CD4-positive, alpha-beta T cell treated with Interleukin-1 beta for 1 hour (primary cell): ENCODE results near the gene DDRGK1.
"Not testable (repeated sequence)": the region's sequence is repeated elsewhere in the genome, so short reads cannot be mapped to it uniquely, and the experiment has no call there.

Experiments
- DNase-seq, 2 donors: peaks; one replicate each; pipeline ENCODE4 v3.0.0-alpha.2; 2020 to 2022

DDRGK1 gene

DNA sequence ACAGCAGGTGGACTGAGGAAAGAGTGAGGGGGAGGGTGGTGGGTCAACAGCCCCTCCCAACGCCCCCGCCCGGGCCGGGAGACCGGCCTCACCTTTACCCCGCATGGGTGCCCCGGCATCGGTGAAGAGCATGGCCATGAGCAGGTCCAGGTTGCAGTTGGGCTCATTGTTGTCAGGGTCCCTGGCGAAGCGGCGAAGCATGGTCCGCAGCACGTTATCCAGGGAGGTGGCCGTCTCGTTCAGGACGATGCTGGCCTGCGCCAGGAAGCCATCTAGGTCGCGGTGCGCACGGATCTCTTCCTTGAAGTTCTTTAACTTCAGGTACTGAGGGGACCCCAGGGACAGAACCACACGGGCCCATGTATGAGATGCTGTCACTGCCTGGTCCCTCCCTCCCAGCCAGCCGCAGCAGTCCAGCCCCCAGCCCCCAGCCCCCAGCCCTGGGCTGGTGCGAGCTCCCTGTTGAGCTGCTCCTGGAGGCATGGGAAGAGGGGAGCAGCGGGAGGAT lies 29.6 kb upstream of the DDRGK1 start:
- DNase-seq = no peak

DNA sequence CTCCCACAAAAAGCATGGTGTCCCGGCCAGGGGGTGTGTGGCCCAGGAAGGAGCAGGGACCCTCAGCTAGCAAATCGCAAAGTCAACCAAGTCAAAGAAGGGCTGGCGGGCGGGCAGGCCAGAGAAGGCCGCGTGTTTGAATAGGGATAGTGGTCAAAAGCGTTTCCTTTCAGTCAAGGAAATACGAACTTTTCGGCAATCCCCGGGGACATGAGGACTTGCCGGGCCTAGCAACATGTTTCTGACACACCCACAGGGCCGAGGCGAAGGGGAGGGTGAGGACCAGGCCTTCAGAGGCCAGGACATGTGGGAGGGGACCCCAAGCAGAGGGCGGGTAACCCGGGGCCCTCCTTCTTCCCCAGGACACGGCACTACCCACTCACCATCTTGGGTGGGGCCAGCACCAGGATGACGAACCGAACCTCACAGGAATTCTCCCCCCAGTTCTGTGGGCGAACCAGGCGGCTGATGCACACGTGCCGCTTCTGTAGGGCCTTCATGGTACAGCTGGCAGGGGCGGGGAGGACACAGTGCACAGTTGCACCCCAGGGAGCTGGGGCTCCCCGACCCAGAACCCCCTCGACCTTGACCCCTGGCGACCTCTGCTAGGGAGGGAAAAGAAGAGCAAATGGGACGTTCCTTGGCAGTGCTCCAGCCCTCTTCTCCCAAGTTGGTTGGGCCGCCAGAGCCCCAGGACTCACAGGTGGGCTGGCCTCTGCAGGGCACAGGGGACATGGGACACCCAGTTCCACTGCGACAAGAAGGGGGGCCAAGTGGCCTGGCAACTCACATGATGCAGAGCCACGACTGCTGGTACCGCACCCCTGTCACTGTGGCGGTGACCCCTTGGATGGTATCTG lies 28.9 kb upstream of the DDRGK1 start:
- no peak for DNase-seq

DNA sequence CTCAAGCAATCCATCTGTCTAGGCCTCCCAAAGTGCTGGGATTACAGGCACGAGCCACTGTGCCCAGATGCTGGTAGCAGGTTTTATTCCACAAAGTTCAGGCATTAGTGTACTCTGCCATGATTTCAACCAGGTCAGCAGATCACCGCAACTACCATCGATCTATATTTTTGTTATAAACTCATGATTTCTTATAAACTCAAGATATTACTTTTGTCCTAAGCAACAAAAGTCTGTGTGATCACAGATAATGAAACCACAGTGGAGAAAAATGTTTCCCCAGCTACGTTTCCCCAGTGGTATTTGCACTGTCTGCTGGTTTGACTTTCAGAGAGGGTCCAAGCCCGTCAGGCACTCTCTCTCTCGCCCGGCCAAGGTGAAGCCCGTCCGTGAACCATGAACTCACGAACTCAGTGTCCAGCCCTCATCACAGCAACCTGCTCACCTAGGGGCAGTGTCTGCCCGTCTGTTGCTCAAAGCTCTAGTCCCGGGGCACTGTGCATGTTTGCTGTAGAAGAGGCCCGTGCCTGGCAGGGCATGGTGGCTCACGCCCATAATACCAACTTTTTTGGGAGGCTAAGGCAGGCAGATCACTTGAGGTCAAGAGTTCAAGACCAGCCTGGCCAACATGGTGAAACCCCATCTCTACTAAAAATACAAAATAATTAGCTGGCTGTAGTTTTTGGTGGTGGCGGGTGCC lies 27.6 kb upstream of the DDRGK1 start:
- DNase-seq = no peak

DNA sequence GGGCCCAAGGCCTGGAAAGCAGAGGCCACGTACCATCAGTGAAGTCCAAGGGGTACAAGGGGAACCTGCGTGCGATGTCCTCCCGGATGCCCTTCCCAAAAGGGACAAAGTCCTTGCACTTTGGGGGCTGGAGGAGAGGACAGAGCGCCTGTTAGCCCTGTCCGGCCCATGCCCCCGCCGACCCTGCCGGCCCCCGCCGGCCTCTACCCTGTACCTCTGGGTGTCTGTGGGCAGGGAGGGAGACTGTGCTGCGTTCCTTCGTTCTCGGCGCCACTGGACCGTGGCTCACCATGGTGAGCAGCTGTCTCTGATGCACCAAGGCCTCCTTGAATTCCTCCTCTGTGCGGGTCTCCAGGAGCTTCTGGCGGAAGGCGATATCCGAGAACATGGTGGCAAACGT lies 26.6 kb upstream of the DDRGK1 start:
- DNase-seq = no peak

DNA sequence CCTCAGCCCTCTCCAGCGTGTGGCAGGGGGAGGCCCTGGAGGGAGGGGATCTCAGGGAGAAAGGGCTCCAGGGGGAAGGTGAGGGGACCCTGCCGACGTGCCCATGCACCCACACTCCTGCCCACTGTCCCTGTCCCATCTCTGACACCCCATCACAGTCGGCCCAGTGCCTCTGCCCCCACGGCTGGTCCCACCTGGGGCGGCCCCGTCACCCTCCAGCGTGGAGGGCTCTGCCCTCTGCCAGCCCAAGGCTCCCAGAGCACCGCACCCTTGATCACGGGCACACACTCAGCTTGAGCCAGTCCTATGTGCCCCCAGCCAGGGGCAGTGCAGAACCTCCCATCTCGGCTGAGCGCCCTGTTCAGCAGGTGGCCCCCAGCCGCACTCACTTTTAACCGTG lies 25.3 kb upstream of the DDRGK1 start:
- DNase-seq = no peak

DNA sequence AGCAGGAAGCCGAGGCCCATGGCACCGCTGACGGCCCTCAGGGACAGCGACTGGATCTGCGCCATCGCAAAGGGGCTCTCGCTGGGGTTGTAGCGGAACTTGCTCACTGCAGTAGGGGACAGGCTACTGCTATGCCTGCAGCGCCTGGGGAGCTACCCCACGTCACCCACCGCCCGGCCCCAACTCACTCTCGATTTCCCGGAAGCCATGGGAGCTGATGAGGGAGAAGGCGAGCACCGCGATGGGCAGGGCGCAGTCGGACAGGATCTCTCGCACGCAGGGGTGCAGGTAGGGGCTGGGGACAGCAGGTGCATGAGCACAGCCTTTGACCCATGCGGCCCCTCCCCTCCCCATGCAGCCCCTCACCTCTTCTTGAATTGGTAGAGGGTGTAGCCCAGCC lies 24.7 kb upstream of the DDRGK1 start:
- no peak for DNase-seq

DNA sequence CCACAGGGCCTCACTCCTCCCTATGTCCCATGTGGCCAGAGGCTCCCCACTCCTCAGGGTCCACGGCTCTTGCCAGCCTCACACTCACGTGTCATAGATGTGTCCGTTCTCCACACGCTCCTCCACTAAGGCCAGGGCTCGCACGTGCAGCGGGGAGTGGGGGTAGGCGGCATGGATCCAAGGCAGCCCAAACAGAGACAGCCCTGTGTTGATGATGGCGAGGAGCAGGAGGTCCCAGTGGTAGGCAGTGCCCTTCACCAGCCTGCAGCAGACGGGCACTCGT lies 24.2 kb upstream of the DDRGK1 start:
- no peak for DNase-seq

DNA sequence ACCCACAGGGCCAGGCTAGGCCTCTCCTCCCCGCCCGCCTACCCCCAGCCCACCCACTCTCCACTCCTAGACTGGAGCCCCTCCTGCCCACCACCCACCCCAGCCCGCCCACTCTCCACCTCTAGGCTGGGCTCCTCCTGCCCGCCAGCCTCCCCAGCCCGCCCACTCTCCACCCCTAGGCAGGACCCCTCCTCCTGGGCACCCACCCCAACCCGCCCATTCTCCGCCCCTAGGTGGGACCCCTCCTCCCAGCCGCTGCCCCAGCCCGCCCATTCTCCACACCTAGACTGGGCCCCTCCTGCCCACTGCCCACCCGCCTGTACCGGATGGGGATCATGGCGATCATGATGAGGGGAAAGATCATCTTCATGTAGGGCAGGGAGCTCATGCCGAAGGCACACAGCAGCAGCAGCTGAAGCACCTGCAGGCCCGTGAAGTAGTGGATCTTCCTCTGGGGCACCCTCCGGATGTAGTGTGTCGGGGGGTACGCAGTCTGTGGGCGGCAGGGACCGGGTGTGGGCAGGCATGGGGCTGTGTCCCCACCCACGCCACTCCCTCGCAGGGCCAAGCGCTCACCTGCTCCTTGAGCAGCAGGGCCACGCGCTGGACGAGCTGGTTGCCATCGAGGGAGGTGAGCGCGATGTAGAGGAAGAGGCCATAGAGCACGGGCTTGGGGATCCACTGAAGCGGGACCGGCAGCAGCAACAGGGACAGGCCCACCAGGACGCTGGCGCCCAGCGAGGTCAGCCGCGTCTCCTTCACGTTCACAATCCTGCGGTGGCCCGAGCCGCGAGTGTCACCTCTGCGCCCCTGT lies 23.7 kb upstream of the DDRGK1 start:
- DNase-seq = no peak

DNA sequence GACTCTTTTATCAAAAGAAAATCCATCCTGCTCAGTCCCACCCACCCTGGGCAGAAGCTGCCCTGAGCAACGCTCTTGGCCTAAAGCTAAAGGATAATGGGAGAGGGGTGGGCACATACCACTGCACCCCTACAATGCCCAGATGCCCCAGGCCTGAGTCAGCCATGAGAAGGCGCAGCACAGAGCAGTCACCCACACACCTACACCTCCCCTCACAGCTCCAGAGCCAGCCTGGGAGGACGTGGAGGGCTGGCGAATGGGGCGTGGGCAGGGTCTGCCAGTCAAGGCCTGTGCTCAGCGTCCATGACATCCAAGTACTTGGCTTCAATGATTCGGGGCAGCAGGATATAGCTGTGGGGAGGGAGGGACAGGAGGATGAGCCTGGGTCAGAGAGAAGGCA lies 23.0 kb upstream of the DDRGK1 start:
- DNase-seq = no peak

DNA sequence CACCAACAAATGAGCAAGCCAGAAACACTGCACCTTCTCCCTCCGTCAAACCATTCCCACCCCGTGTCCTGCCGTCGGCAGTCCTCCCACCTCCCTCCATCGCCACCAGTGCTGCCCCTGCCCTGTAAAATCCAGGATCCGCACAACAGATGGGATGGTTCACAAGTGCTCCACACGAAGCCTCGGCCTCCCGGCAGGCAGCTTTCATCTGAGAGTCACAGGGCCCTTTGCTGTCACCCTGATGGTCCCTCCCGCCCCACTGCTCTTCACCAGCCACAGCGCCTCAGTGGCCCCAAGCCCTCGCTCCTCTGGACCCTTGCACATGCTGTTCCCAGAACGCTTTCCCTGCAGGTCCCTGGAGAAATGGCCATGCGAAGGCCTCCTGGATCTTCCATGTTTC lies 22.4 kb upstream of the DDRGK1 start:
- DNase-seq = no peak

DNA sequence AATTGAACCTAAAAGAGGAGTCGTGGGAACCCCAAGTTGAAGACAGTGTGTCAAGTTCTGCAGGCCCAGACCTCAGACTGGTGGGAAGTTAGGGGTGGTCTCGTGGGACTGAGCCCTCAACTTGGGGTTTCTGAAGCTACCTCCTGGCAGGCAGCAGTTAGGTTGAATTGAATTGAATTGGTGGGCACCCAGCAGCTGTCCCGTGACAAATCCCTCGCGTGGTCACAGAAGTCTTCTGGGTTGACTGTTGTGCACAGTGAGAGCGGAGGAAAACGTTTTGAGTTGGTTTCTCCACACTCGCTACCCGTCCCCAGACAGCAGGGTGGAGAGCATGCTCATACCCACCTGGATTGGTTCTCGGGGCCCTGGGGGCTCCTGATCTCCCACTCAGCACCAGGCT lies 21.6 kb upstream of the DDRGK1 start:
- no peak for DNase-seq

DNA sequence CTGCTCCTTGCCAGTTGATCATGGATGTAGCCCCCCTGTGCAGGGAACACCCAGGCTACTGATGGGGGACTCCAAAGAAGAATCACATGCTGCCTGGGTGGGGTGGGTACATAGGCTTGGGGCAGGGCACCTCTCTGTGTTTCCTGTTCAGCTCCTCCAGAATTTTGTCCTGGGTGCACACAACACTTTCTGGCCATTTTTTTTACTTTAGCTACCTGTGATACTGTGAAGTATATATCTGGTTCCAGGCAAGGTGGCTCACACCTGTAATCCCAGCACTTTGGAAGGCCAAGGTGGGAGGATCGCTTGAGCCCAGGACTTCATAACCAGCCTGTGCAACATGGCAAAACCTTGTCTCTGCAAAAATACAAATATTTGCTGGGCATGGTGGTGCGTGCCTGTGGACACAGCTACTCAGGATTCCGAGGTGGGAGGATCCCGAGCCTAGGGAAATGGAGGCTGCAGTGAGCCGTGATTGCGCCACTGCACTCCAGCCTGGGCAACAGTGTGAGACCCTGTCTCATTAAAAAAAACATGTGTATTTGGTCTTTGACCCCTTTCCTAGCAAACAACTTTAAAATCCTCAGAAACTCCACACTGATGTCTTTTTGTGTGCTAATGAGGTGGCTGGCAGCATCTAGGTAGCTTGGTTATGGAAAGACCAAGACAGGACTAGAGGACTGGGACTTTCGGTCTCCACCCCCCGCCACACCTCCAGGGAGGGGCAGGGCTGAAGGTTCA lies 20.4 kb upstream of the DDRGK1 start:
- no peak for DNase-seq

DNA sequence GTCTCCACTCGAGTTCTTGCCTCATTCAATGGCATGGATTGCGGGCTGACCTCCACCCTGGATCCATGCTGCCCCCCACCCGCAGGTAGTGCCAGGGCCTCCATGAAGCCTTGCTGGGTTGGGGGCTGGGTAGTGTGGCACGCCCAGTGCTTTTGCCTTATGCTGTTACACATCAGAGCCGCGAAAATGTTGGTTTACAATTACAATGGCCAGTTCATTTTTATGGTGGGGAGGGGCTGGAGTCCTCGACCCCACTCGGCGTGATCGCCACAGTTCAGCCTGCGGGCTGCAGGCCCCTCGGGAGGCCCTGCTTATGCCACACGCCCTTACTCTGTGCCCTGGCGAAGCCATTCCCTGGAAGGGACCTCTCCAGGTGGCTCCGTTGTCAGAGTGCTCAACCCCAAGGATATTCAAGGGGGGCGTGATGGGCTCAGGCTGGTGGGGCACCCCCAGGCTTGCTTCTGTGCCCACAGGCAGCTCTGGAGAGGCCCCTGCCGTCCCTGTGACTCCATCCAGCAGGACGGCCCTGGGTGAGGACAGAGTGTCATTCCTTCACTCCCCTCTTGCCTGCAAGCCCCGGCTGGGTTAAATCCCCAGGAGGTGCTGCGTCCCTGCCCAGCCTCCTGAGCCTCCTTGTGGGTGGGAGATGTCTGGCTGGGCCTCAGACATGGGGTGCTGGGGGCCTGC lies 19.7 kb upstream of the DDRGK1 start:
- DNase-seq = no peak

DNA sequence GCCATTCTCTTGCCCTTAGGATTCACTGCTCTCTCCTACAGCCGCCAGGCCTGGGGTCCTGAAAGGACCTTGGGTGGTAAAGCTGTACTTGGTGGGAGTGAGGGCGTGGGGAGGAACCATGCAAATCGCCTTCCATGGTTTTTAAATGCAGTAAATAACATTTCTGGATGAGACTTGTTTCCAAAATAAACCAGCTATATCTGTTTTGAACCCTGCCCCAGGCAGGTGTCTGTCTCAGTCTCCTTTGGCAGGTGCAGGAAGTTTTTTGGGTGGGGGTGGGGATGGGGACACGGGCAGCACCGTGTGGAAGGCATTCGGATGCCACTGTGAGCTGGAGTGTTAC lies 19.1 kb upstream of the DDRGK1 start:
- DNase-seq = no peak

DNA sequence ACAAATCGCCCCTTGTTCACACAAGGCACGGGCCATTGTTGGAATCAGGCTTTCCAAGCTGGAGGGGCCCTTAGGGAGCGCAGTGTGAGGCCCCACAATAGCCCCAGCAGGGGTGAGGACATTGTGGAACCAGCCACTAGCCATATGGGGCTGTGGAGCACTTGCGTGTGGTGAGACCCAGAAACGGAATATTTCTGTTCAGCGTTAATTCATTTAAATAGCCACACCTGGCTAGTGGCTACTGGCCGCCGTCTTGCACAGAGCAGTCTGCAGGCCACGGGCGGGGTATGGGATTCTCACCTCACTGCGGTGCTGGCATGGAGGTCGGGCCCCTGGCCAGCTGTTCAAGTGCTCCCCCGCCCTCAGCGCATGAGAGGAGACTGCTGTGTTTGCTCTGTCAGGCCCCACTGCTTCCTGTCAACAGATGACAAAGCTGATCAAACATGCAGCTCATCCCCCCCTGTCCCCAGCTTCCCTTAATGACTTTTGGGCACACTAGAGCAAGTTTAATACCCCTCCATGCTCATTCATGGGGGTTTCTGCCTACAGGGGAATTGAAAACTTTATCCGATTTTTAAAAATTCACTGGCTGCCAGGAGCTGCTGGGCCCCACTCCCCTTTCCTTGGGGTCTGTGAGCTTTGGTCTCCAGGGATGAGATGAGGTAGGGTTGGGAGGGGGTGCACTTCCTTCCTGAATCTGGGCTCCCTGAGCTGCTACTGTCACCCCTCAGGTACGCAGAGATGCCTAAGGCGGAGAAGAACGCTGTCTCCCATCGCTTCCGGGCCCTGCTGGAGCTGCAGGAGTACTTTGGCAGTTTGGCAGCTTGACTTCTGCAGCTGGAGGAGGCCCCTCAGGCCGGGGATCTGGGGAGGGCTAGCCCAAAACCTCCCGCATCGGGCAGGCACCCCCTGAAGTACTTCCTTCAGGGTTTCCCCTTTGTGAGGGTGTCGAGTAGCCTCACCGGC lies 18.4 kb upstream of the DDRGK1 start:
- peak; percentile 10 to 57 for DNase-seq

DNA sequence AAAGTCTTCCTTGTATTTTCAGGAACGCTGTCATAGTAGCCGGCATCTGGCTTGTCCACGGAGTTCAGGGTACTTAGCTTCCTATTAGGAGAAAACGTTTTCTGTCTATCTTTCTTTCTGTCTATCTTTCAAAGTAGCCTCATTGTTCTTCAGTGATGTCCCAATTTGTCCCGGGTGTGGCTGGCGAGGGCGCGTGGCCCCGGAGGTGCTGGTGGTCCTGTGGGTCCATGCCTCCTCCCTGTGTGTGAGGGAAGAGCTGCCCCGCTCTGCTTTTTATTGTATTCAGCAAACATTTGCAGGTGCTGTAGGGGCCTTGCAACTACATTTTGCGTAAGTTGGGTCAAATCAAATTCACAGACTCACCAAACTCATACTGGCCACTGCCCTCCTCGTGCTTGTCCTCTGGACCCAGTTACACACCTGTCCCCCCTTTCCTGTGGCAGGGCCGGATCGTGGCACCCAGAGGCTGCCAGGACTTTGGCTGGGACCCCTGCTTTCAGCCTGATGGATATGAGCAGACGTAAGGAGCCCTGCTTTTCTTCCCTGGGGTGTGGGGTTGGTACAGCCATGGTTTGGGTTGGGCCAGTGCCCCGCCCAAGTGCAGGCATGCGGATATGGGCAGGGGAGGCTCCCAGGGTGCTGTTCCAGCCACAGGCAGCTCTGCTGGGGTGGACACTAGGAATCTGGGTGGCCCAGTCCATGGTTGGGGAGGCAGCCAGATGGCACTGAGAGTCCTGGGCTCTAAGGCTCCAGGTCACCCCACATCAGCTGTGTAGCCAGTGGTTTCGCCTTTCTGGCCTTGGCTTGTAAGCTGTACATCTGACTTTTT lies 17.1 kb upstream of the DDRGK1 start:
- DNase-seq = no peak

DNA sequence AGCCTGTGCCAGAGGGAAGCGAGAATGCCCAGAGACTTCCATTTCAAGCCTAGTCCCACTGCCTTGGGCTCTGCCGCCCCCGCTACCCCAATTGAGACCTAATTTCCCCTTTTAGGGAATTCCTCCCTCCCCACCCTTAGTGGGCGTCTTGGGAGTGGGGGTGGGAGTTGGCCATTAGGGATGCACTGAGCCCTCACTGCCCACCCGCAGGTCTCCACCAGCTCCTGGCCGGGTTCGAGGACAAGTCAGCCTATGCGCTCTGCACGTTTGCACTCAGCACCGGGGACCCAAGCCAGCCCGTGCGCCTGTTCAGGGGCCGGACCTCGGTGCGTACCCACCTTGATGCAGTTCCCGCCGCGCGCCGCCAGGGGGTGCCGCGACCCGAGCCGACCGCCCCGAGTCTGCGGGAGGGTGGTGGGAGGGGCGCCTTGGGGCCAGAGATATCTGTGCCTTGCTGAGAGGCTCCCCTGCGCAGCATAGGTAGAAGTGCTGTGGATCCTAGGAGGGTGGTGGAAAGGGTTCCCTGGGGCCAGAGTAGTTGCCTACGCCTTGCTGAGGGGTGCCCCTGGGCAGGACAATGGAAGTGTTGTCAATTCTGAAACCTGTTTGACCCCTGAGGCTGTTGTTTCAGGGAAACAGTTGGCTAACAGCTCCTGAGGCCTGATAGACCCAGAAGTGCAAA lies 14.0 kb upstream of the DDRGK1 start:
- DNase-seq = peak; percentile 71 to 76

DNA sequence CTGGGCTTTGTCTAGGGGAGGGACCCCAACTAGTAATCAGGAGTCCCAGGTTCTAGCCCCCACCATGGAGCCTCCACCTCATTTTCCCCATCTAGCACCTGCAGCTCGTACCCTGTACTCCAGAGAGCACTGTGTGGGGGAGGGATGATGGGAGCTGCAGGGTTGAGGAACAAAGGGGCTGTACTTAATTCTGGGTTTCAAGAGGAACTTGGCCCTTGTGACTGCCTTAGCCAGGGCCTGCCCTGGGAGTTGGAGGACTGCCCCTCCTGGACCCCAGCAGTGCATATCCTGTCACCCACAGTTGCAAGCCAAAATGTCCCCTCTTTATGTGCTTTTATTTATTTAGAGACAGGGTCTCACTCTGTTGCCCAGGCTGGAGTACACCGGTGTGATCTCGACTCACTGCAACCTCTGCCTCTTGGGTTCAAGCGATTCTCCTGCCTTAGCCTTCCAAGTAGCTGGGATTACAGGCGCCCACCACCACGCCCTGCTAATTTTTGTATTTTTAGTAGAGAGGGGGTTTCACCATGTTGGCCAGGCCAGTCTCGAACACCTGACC lies 11.0 kb upstream of the DDRGK1 start:
- not testable (repeated sequence) for DNase-seq

DNA sequence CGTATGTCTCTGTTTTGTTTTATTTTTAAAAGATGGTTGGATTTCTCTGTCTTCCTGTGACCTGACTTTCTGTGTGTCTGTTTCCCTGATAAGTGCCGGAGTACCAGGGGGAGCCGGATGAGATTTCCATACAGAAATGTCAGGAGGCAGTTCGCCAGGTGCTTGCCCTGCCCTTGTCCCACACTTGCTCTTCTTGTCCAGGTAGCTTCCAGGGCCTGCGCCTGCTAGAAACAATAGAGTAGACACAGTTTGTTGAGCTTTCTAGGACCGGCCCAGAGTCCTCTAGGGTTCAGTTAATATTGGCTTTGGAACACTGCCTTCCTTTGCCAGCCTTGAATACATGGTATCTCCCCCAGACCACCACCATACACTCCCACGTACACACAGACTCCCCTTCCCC lies 8.7 kb upstream of the DDRGK1 start:
- no peak for DNase-seq
